AG04449 (cell line): ENCODE measurements around the gene WNK4.

ENCODE experiments used
- CTCF ChIA-PET: fragments of 350-600 bp; formaldehyde crosslinking; extraction: SDS; loops from one replicate; lab custom pipeline; 2021; ENCODE audit warnings: antibody characterized with exemption; lab: Yijun Ruan, JAX
- POLR2A ChIA-PET: fragments of 400-600, 350-600 bp; formaldehyde crosslinking; extraction: SDS; loops from one replicate; lab custom pipeline; 2020; ENCODE audit warnings: antibody characterized with exemption, inconsistent platforms; lab: Yijun Ruan, JAX
- DNase-seq: peaks from one replicate; pipeline ENCODE4 v3.0.0-alpha.2; 2010; ENCODE audit warnings: low read depth, low spot score
- H3K4me3 ChIP-seq: 2 replicates; pipeline ENCODE4 v1.5.1; 2011; ENCODE audit warnings: low read depth, mild to moderate bottlenecking, control low read depth, low read length
- CTCF ChIP-seq: IDR thresholded peaks from one replicate; pipeline ENCODE4 v1.5.1; 2011; ENCODE audit warnings: mild to moderate bottlenecking, moderate library complexity, low read length, control low read depth, inconsistent platforms; ENCODE audit not compliant: insufficient read depth; ENCODE audit errors: missing control alignments

WNK4 gene

GRCh38 chr17:42835732-42836131, 55.3 kb downstream of the WNK4 start:
- DNase-seq, result no peak
- POLR2A ChIA-PET, result no interaction called here
- no peak overlapping the region for H3K4me3 ChIP-seq
- CTCF ChIA-PET, result interaction anchor here (1.8 to 10.5 kb wide), 5 partner anchors 7 to 102 kb away, joined by 5 to 133 read pairs (median 14); partner anchors contain the start of genes AOC2 and BECN1
- no peak for TF ChIP-seq CTCF

- no peak overlapping the region for H3K4me3 ChIP-seq
- ChIA-PET POLR2A (interaction anchor here (1.3 to 2.0 kb wide), 2 partner anchors 87 to 156 kb away, joined by 4 to 5 read pairs; partner anchors contain the start of gene RPL27), CTCF (interaction anchor here (0.8 to 8.8 kb wide), 20 partner anchors 9 to 168 kb away, joined by 3 to 241 read pairs (median 6); partner anchors contain the start of genes BECN1, PSME3 and RPL27)
- TF ChIP-seq CTCF, result no peak
- no peak for DNase-seq
Observed at GRCh38 chr17:42841975-42842685, 61.7 kb downstream of the WNK4 start.

- no peak overlapping the region for H3K4me3 ChIP-seq
- ChIA-PET POLR2A (interaction anchor here (0.9 to 2.0 kb wide), 2 partner anchors 20 to 86 kb away, joined by 3 to 5 read pairs; partner anchors contain the start of gene BECN1), CTCF (interaction anchor here (0.7 to 8.8 kb wide), 32 partner anchors 9 to 285 kb away, joined by 3 to 241 read pairs (median 4); partner anchors contain the start of genes BECN1, PSME3 and RPL27)
- DNase-seq, result no peak
- TF ChIP-seq CTCF, result peak; percentile 94
Observed at GRCh38 chr17:42843358-42843934, 63.0 kb downstream of the WNK4 start.

GRCh38 chr17:42844271-42844670, 63.9 kb downstream of the WNK4 start, which contains the start of gene AOC2:
Gene AOC2, plus strand, starts transcription at chr17:42844580. Its CDS starts 47 bp downstream, at chr17:42844627.
- no peak within 1 kb of the TSS for H3K4me3 ChIP-seq
- ChIA-PET POLR2A (no interaction called here), CTCF (interaction anchor here (0.6 to 8.8 kb wide), 20 partner anchors 9 to 218 kb away, joined by 3 to 241 read pairs (median 6); partner anchors contain the start of genes BECN1, PSME3 and RPL27)
- no peak for TF ChIP-seq CTCF
- no peak for DNase-seq

- TF ChIP-seq CTCF, result no peak
- DNase-seq, result no peak
- H3K4me3 ChIP-seq, result no peak overlapping the region
- POLR2A ChIA-PET, result interaction anchor here (1.4 kb wide), 1 partner anchor 154 kb away, joined by 3 read pairs; no protein-coding TSS in a partner anchor
- CTCF ChIA-PET, result interaction anchor here (0.6 to 8.8 kb wide), 16 partner anchors 8 to 217 kb away, joined by 3 to 241 read pairs (median 6); partner anchors contain the start of genes BECN1, PSME3 and RPL27
Observed at GRCh38 chr17:42844761-42845555, 64.5 kb downstream of the WNK4 start.
